ENCODE measurements around the gene AFF2. TPM values are rescaled to one million over a fixed set of nuclear protein-coding genes. Genes with fewer than 3 reads are reported as not detected.

Gene AFF2
- total and polyA plus RNA-seq, 2 donors (not counting 3 experiments of a cell fraction or from before 2014, with no cell fraction given) = 0.03 to 0.07 TPM

- Histone ChIP-seq H3K79me2 (ENCODE audit: control insufficient read depth, insufficient read depth, low read length) (no peaks in the 10 kb centered on the region), H2AFZ (ENCODE audit: low read depth, low read length) (no peak overlapping the region), H3K27me3 (ENCODE audit: control insufficient read depth in 2 of 2, insufficient read depth in 2 of 2, low read length in 2 of 2) (no peaks in the 10 kb centered on the region), H4K20me1 (replicated peaks; ENCODE audit: control insufficient read depth, extremely low read depth, insufficient read depth, low read length) (no peaks in the 10 kb centered on the region), H3K9ac (replicated peaks; ENCODE audit: extremely low read depth, insufficient read depth, low read length) (no peak overlapping the region), H3K9me1 (replicated peaks; ENCODE audit: control insufficient read depth, extremely low read depth, insufficient read depth, low read length) (no peaks in the 10 kb centered on the region), H3K4me3 (replicated peaks in 1 of 3; ENCODE audit: insufficient read depth in 1 of 3, low read depth in 1 of 3, low read length in 3 of 3) (no peak overlapping the region), H3K27ac (ENCODE audit: insufficient read depth, low read depth, low read length) (no peak overlapping the region), H3K36me3 (ENCODE audit: control insufficient read depth in 2 of 2, extremely low read depth in 1 of 2, insufficient read depth in 2 of 2, low read length in 2 of 2) (no peaks in the 10 kb centered on the region), H3K4me1 (ENCODE audit: control insufficient read depth, extremely low read depth, insufficient read depth, low read length) (no peaks in the 10 kb centered on the region), H3K4me2 (ENCODE audit: insufficient read depth, low read length) (no peak overlapping the region), H3K9me3 (replicated peaks; ENCODE audit: control insufficient read depth, insufficient read depth, low read length) (no peaks in the 10 kb centered on the region)
- BruUV-seq (replicated peaks) = no TSS peak
- no peak for TF ChIP-seq CTCF (IDR thresholded peaks at IDR 0.05; ENCODE audit: extremely low read depth in 1 of 2, insufficient read depth in 1 of 2, low read depth in 1 of 2, low read length in 2 of 2)
- no peak for TF ChIP-seq EZH2 (IDR thresholded peaks at IDR 0.05; ENCODE audit: borderline replicate concordance, low read depth, low read length, severe bottlenecking)
- TF ChIP-seq POLR2A (IDR thresholded peaks at IDR 0.05; ENCODE audit: low read depth, low read length) = no peak
- TF ChIP-seq MYC (IDR thresholded peaks at IDR 0.05; ENCODE audit: low read depth, low read length) = no peak
- no peak for TF ChIP-seq FOS (IDR thresholded peaks at IDR 0.05; ENCODE audit: borderline replicate concordance, insufficient read depth, low read length)
- TF ChIP-seq MAX (IDR thresholded peaks at IDR 0.05; ENCODE audit: insufficient read depth, insufficient read length) = no peak
- TF ChIP-seq GATA2 (IDR thresholded peaks at IDR 0.05; ENCODE audit: insufficient read depth, insufficient read length, low read depth, low read length) = no peak
- no peak for TF ChIP-seq JUN (IDR thresholded peaks at IDR 0.05; ENCODE audit: borderline replicate concordance, insufficient read depth, insufficient read length, low read depth)
- no peak for TF ChIP-seq POLR2AphosphoS5 (IDR thresholded peaks at IDR 0.05; ENCODE audit: insufficient read depth, low read depth, low read length)
- ChIA-PET POLR2A (no interaction called here), CTCF (no interaction called here)
- intact Hi-C loops (cut with micrococcal nuclease) (no loop called here), dilution Hi-C loops (cut with MboI; ENCODE audit: extremely low pct_ligation_motif_present, low sequenced_read_pairs) (no loop called here)
- DNase-seq (ENCODE audit: low read depth, low spot score) (no peak), FAIRE-seq (no peak)
These were observed 223.1 kb downstream of the AFF2 start for GRCh38 chrX:148723551-148723950.

All from endothelial cell of umbilical vein (primary cell).